ENCODE data around the gene DIO3. TPM values are rescaled to one million over a fixed set of nuclear protein-coding genes. Genes with fewer than 3 reads are reported as not detected.

DIO3 gene
- total and polyA plus RNA-seq, 4 donors: 0.91 to 7.1 (median 1.4) TPM

DNA sequence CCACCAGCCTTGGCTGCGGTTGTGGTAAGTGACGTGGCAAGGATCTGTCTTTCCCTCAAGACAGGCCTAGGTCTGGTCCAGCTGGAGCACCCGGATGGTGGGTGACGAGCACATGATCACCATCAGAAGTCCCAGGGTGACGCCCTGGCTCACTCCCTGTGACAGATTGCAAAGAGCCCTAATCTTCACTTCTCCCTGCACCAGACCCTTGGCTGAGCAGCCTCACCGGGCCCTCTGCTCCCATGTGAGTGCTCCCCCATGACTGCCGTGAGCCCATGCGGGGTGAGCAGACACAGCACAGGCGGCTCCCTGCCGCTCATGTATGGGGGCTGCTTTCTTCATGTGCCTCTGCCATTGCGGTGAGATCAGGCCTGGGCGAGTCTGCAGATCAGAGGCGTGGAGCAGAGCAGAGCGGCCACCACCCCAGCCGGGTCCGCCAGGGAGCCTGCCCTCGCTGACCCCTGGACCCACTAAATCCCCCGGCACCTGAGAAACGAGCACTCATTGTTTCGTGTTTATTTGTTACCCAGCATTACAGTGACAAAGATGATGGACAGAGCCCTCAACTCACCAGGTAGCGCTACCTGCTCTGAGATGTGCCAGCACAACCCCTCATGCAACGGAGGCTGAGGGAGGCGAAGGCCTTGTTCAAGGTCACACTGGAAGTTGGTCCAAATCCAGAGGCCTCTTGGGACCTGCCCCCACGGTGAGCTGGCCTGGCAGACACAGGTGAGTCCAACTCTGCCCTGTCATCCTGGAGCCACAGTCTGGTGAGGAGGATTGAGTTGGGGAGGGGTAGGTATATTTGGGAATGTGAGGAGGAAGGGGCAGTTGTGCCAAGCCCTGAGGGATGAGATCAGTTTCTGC lies 9.3 kb upstream of the DIO3 start:
- ATAC-seq (ENCODE audit: insufficient read depth, low FRiP score) (no peak), DNase-seq (no peak)
- peaks cover 0 to 2% (median 0%) of the 10 kb centered on the region in 4 donors for H3K9me3 ChIP-seq (ENCODE audit: control insufficient read depth in 4 of 4, insufficient read depth in 3 of 4, low read length in 3 of 4)
- no peak for TF ChIP-seq CTCF (IDR thresholded peaks at IDR 0.05; ENCODE audit: control extremely low read depth, extremely low read depth)
- H3K27me3 ChIP-seq (ENCODE audit: control insufficient read depth in 3 of 3, insufficient read depth in 3 of 3, low read length in 2 of 3): peaks cover 0 to 10% (median 0%) of the 10 kb centered on the region in 3 donors
- H3K4me1 ChIP-seq (ENCODE audit: control insufficient read depth in 5 of 5, insufficient read depth in 5 of 5, low read length in 5 of 5): peaks cover 0 to 2% (median 0%) of the 10 kb centered on the region in 5 donors
- H3K36me3 ChIP-seq (ENCODE audit: control insufficient read depth in 4 of 4, insufficient read depth in 4 of 4, low read length in 4 of 4): no peaks in the 10 kb centered on the region
- no peak overlapping the region for H3K9ac ChIP-seq (ENCODE audit: insufficient read depth in 1 of 2, low read length in 2 of 2)
- 91 to 93% methylated on average over 24 of the region's 24 CpGs for WGBS, 2 donors
- H3K4me3 ChIP-seq: no peak overlapping the region
- H3K27ac ChIP-seq (ENCODE audit: low read depth in 1 of 2, low read length in 1 of 2): no peak overlapping the region

GRCh38 chr14:101552786-101553231 lies 8.5 kb upstream of the DIO3 start:
- Histone ChIP-seq H3K9me3 (ENCODE audit: control insufficient read depth in 4 of 4, insufficient read depth in 3 of 4, low read length in 3 of 4) (peaks cover 0 to 2% (median 0%) of the 10 kb centered on the region in 4 donors), H3K4me1 (ENCODE audit: control insufficient read depth in 5 of 5, insufficient read depth in 5 of 5, low read length in 5 of 5) (peaks cover 0 to 2% (median 0%) of the 10 kb centered on the region in 5 donors), H3K4me3 (no peak overlapping the region), H3K9ac (ENCODE audit: insufficient read depth in 1 of 2, low read length in 2 of 2) (no peak overlapping the region), H3K27me3 (ENCODE audit: control insufficient read depth in 3 of 3, insufficient read depth in 3 of 3, low read length in 2 of 3) (peaks cover 0 to 10% (median 0%) of the 10 kb centered on the region in 3 donors), H3K27ac (ENCODE audit: low read depth in 1 of 2, low read length in 1 of 2) (no peak overlapping the region), H3K36me3 (ENCODE audit: control insufficient read depth in 4 of 4, insufficient read depth in 4 of 4, low read length in 4 of 4) (no peaks in the 10 kb centered on the region)
- no peak for TF ChIP-seq CTCF (IDR thresholded peaks at IDR 0.05; ENCODE audit: control extremely low read depth, extremely low read depth)
- 72 to 87% methylated on average over 9 of the region's 9 CpGs for WGBS, 2 donors
- no peak for ATAC-seq (ENCODE audit: insufficient read depth, low FRiP score)
- no peak for DNase-seq

DNA sequence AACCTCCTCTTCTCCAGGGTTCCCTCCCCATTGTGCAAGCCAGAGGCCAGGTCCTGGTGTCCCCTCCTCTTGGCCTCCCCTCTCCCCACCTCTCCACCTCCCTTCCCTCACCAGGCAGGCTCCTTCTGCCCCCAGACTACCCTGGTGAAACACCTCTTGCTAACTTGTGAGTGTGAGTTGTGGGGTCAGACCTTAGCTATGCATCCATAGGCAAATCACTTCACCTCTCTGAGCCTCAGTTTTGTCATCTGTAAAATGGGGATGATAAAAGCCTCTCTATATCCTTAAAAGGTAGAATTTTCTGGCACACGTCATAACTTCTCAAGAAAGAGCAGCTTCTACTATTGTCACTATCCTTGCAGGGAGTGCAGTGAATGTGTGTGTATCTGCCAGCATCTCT lies 7.9 kb upstream of the DIO3 start:
- 84 to 89% methylated on average over 1 of the region's 1 CpG for WGBS, 2 donors
- DNase-seq (no peak), ATAC-seq (ENCODE audit: insufficient read depth, low FRiP score) (no peak)
- Histone ChIP-seq H3K27me3 (ENCODE audit: control insufficient read depth in 3 of 3, insufficient read depth in 3 of 3, low read length in 2 of 3) (peaks cover 0 to 13% (median 0%) of the 10 kb centered on the region in 3 donors), H3K36me3 (ENCODE audit: control insufficient read depth in 4 of 4, insufficient read depth in 4 of 4, low read length in 4 of 4) (no peaks in the 10 kb centered on the region), H3K9me3 (ENCODE audit: control insufficient read depth in 4 of 4, insufficient read depth in 3 of 4, low read length in 3 of 4) (peaks cover 0 to 2% (median 0%) of the 10 kb centered on the region in 4 donors), H3K4me1 (ENCODE audit: control insufficient read depth in 5 of 5, insufficient read depth in 5 of 5, low read length in 5 of 5) (peaks cover 0 to 2% (median 0%) of the 10 kb centered on the region in 5 donors), H3K4me3 (no peak overlapping the region), H3K9ac (ENCODE audit: insufficient read depth in 1 of 2, low read length in 2 of 2) (no peak overlapping the region), H3K27ac (ENCODE audit: low read depth in 1 of 2, low read length in 1 of 2) (no peak overlapping the region)
- no peak for TF ChIP-seq CTCF (IDR thresholded peaks at IDR 0.05; ENCODE audit: control extremely low read depth, extremely low read depth)
